NCI-H526 treated with DMSO at 0.1 percent for 48 hours (cell line): ENCODE measurements around the gene NUAK1.
"Not testable (repeated sequence)": the region's sequence is repeated elsewhere in the genome, so short reads cannot be mapped to it uniquely, and the experiment has no call there.

Experiments
- DNase-seq: peaks from one replicate; lab custom pipeline; 2025; lab: John Stamatoyannopoulos, UW

NUAK1 gene

GRCh38 chr12:106031761-106032622, 106.8 kb downstream of the NUAK1 start:
- no peak for DNase-seq

DNA sequence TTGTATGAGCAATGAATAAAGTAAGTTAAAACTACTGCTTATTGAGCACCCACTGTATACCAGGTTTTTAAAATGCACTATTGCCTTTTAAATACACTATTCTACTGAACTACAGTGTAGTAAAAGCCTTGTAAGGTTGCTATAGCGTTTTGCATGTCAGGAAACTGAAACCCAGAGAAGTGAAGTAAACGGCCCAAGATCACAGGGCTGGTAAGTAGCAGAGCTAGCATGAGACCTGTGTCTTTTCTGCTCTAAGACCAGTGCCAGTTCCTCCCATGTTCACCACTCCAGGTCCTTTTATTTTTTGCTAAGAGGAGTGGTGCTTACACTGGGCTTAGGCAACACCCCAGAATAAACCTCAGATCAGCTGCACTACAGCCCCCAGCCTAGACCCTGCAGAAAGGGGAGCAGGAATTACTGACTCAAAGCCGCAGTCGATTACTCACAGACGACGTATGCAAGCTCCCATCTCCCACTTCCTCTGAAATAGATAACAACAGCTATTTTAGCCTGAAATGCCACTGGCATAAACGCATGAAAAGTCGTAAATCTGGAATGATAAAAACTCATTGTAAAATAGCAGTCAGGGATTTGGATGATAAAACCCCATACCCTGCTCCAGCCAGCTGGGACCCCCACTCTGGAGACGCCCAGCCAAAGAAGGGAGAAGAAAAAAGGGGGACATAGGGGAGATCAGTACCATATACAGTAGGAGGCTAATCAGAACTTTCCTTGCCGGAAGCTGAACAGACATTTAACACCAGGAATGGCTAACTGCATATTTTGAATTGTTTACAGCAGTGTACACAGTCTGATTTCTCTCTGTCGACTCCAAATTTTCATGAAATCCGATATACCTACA, 108.3 kb downstream of the NUAK1 start:
- peak; percentile 43 for DNase-seq

DNA sequence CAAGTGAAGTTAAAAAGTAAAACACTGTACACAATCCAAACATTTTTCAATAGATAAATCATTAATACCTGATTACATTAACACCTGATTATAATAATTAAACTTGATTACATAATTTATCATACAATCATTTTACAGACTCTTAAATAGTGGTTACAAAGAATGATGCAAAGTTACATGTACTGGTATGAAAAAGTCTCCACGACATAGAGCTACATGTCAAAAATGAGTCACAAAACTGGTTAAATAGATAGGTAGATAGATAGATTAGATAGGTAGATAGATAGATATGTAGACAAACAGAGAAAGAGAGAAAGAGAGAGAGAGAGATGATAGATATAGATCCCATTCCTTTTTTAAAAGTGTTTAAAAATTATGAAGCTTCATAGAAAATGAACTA, 109.2 kb downstream of the NUAK1 start:
- no peak for DNase-seq

- peak; percentile 22 for DNase-seq
Measured at GRCh38 chr12:106027911-106028310, 110.8 kb downstream of the NUAK1 start.

DNA sequence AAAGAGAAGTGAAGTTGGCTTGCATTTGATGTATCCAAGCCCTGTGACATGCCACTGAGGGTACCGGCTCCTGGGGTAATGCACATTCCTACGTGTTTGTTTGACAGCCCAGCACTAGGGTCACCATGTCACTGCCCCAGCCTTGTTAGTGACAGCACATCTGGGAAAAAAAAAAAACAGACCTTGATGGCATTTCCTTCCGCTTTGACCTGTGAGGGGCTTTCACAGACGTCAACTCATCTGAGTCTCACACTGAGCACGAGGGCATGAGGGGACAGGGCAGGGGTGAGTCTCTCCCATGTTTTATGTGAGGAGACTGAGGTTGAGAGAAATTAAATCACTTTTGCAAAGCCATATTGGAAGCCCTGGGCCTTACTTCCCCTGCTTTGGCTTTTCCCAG, 111.5 kb downstream of the NUAK1 start:
- no peak for DNase-seq

DNA sequence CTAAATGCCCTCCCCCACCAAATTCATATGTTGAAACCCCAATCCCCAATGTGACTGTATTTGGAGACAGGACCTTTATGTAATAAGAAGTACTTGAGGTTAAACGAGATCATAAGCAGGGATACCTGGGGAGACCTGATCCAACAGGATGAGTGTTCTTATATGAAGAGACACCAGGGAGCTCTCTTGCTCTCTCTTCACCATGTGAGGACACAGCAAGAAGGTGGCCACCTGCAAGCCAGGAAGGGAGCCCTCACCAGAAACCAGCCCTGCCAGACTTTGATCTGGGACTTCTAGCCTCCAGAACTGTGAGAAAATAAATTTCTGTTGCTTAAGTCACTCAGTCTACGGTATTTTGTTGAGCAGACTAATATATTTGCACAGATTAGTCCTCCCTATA, 113.6 kb downstream of the NUAK1 start:
- no peak for DNase-seq

GRCh38 chr12:106023039-106023438, 115.7 kb downstream of the NUAK1 start:
- DNase-seq: no peak

DNA sequence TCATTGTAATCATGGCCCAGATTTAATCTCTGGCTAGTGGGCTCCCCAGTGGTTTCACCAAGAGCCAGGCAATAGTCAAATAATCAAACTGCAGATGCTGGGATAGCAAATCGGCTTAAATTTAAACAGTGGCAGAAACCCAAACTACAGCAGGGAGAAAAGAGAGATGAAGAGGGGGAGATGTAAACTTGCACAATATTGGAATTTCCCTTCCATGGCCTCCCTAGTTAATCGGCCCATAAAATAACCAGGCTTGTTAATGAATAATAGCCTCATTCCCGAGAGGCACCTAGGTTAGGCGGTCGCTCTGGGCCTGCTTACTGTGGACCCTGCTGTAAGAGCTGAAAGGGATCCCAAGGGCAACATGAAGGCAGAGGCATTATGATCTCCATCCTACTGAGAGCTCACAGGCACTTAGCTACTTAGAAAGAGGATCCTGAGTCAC, 116.2 kb downstream of the NUAK1 start:
- DNase-seq: no peak

DNA sequence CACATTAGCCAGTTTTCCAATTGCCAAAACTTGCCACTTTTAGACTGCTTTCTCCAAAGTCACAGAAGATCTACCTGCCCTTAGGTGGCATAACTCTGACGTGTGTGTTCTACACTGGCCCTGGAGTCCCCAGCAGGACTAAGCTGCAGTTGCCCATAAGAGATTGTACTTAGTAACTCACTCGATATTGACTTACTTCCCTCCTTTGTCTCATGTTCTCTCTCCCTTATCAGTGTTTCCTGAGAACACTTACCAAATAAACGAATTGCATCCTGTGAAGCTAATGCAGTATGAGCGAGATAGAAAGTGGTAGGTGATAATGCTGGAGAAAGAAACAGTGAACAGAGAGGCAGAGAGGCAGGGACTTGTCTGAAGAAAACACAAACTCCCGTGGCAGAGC, 117.2 kb downstream of the NUAK1 start:
- DNase-seq: no peak

GRCh38 chr12:106020736-106021135, 118.0 kb downstream of the NUAK1 start:
- no peak for DNase-seq

DNA sequence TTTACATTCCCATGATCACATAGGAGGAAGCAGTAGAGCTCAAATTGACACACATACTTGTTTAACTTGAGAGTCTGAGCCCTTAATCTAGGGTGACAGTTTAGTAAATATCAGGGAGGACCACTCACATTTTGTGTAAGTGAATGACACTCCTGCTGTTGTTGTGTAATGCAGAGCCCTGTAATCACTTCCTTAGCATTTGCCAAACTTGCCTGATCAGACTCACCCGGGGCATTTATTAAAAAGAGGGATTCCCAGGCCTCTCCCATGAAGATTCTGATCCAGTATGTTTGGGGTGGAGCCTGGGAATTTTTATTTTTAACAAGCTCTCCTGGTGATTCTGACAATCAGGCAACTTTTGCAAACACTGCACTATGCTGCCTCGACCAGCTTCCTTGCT, 119.6 kb downstream of the NUAK1 start:
- no peak for DNase-seq

- no peak for DNase-seq
Measured at GRCh38 chr12:106018286-106018685, 120.5 kb downstream of the NUAK1 start.

DNA sequence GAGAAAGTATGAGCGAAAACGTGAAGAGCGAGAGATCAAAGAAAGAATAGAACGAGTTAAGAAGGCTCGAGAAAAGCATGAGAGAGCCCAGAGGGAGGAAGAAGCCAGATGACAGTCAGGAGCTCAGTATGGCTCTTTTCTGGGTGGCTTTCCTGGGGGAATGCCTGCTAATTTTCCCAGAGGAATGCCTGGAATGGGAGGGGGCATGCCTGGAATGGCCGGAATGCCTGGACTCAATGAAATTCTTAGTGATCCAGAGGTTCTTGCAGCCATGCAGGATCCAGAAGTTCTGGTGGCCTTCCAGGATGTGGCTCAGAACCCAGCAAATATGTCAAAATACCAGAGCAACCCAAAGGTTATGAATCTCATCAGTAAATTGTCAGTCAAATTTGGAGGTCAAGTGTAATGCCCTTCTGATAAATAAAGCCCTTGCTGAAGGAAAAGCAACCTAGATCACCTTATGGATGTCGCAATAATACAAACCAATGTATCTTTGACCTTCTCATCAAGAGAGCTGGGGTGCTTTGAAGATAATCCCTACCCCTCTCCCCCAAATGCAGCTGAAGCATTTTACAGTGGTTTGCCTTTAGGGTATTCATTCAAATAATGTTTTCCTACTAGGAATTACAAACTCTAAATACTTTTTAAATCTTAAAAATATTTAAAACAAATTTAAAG, 122.0 kb downstream of the NUAK1 start:
- DNase-seq: not testable (repeated sequence)

DNA sequence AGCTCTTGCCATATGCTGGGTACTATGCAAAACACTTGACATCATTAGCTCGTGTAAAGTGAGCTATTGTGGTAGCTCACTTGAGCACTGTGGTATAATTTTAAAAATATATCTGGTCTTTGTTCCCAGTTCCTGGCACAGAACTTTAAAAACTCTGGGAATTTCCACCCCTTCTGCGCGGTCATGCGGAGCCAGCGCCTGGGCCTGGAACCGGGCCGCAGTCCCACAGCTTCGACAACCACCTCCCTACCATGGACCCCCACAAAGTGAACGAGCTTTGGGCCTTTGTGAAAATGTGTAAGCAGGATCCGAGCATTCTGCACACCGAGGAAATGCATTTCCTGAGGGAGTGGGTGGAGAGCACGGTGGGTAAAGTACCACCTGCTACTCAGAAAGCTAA, 123.1 kb downstream of the NUAK1 start:
- no peak for DNase-seq

GRCh38 chr12:106013941-106014340, 124.8 kb downstream of the NUAK1 start:
- DNase-seq: no peak
